Medulla oblongata (tissue), 1 donor: ENCODE measurements around the gene GUCY2D.

Experiments
- DNase-seq: peaks from one replicate; pipeline ENCODE4 v3.0.0-alpha.2; 2015; ENCODE audit errors: extremely low spot score

GUCY2D gene

DNA sequence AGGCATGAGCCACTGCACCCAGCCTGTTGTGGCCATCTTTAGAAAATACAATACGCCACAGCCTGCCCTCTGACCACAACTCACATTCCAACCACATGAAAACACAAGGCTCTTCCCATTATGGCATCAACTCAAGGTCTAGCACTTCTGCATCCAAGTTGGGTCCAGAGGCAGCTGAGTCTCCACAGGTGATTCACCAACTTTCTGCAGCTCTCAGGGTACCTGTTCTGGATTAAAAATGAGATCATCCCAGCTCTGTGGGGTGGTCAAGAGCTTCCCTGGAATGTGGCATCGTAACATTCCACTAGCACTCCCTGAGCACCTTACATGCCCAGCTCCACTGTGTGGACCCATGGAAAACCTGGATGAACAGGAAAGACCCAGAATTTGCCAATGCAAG is 9.9 kb upstream of the GUCY2D start:
- no peak for DNase-seq

DNA sequence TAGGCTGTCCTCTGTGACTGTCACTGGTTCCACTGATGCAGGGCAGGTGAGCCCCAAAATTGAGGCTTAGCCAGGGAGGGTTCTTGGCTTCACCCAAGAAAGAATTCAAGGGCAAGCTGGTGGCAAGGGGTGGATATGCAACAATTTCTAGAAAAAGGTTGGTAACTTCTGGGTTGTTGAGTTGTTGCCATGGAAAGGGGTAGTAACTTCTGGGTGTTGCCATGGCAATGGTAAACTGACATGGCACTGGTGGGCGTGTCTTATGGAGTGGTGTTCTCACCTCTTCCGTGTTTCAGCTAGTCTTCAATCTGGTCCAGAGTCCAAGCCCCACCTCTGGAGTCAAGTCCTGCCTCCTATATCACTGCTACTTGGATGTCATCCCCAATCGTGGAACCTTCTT is 9.5 kb upstream of the GUCY2D start:
- no peak for DNase-seq

GRCh38 chr17:7993972-7994589 is 8.3 kb upstream of the GUCY2D start:
- DNase-seq: no peak

GRCh38 chr17:7995724-7996123 is 6.7 kb upstream of the GUCY2D start:
- no peak for DNase-seq

DNA sequence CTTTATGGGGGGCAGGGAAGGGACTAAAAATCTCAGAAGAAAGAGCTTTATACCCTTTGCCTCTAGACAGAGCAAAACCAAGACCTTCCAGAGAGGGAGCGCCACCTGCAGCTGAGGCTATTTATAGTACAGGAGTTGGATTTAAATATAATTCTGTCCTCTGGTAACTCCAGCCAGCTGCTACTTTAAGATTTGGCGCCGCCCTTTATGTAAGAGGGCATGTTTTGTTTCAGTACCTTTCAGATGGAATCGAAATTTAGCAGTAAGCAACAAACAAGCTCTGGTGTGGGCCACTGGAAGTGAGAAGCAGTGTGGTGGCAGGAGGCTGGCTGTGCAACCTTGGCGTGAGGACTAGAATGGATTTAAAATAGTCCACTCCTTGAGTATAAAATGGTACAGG is 5.2 kb upstream of the GUCY2D start:
- DNase-seq: no peak

- no peak for DNase-seq
Measured at GRCh38 chr17:8002721-8003593, 542 bp downstream of the GUCY2D start.

DNA sequence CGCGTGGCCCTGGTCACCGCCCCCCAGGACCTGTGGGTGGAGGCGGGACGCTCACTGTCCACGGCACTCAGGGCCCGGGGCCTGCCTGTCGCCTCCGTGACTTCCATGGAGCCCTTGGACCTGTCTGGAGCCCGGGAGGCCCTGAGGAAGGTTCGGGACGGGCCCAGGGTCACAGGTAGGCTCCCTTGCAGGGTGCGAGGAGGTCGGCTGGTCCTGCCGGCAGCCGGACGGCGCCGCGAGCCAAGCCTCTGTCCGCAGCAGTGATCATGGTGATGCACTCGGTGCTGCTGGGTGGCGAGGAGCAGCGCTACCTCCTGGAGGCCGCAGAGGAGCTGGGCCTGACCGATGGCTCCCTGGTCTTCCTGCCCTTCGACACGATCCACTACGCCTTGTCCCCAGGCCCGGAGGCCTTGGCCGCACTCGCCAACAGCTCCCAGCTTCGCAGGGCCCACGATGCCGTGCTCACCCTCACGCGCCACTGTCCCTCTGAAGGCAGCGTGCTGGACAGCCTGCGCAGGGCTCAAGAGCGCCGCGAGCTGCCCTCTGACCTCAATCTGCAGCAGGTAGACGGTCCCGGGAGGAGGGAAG is 1.3 kb downstream of the GUCY2D start:
- no peak for DNase-seq

- DNase-seq: no peak
Measured at GRCh38 chr17:8004899-8005298, 2.5 kb downstream of the GUCY2D start.

DNA sequence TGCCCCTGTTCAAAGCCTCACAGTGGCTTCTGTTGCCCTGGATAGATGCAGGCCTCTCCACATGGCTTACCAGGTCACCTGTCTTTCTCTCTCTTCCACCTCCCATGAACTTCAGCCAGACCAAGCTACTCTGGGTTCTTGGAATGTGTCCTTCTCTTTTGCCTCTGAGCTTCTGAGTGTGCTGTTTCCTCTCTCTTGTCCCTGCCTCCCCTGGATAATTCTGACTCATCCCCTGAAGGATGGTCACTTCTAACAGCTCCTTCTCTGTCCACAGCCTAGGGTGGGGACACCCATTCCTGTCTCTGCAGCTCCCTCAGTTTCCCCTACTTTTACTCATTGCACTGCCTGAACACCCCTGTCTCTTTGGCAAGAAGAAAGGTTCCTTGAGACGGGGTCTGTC is 2.9 kb downstream of the GUCY2D start:
- DNase-seq: no peak

DNA sequence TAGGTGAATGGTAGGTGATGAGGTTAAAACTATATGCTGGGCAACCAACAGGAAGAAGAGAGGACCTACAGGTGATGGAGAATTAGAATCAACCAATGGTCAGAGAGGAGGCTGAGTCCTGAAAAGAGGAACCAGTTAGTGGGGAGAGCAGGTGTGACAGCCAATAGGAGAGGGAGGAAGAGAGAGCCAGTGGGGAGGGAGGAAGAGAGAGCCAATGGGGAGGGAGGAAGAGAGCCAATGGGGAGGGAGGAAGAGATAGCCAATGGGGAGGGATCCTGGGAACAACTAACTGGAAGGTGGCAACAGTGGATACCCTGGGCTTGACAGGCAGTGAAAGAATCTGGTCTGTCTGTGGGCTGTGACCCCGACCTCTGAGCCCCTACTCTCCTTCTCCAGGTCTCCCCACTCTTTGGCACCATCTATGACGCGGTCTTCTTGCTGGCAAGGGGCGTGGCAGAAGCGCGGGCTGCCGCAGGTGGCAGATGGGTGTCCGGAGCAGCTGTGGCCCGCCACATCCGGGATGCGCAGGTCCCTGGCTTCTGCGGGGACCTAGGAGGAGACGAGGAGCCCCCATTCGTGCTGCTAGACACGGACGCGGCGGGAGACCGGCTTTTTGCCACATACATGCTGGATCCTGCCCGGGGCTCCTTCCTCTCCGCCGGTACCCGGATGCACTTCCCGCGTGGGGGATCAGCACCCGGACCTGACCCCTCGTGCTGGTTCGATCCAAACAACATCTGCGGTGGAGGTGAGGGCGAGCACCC is 3.7 kb downstream of the GUCY2D start:
- no peak for DNase-seq

DNA sequence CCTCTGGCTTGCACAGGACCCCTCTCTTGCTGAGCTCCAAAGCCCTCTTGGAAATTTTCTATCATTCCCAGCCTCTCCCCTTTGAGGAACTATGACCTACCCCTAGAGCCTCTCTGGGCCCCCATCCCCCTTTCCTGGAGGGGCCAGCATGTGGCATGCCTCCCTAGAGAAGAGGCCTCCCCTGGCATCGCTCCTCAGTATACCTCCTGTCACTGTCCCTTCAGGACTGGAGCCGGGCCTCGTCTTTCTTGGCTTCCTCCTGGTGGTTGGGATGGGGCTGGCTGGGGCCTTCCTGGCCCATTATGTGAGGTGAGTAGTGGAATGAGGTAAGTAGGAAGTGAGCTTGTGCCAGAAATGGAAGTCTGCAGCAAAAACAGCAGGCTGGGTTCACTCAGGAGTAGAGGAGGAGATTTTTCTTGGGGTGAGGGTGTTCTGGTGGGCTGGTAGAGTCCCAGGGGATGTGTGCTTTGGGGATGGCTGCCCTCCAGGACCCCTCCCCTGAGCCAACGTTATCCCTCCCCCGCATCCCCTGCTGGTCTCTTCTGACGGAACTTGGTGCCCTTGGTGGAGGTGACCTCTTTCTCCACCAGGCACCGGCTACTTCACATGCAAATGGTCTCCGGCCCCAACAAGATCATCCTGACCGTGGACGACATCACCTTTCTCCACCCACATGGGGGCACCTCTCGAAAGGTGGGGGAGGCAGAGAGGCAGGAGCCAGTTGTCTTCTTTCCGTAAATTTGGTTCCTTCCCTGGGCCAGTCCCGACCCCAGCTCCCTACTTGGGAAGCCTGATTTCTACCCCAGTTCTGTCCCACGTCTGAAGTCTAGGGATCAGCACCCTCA is 4.6 kb downstream of the GUCY2D start:
- DNase-seq: no peak

GRCh38 chr17:8007836-8008235 is 5.4 kb downstream of the GUCY2D start:
- DNase-seq: no peak

GRCh38 chr17:8012045-8012580 is 9.7 kb downstream of the GUCY2D start:
- no peak for DNase-seq

GRCh38 chr17:8012996-8013640 is 10.7 kb downstream of the GUCY2D start:
- DNase-seq: no peak

- no peak for DNase-seq
Measured at GRCh38 chr17:8013731-8014557, 11.5 kb downstream of the GUCY2D start.

DNA sequence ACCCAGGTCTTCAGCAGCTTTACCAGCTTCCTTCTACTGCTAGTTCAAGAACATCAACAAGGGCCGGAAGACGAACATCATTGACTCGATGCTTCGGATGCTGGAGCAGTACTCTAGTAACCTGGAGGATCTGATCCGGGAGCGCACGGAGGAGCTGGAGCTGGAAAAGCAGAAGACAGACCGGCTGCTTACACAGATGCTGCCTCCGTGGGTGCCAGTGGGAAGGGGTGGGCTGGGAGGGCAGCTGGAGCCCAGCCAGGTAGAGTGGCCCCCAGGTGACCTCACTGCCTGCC is 12.1 kb downstream of the GUCY2D start:
- DNase-seq: no peak

GRCh38 chr17:8015236-8015956 is 13.0 kb downstream of the GUCY2D start:
- DNase-seq: no peak

GRCh38 chr17:8015957-8016631 is 13.7 kb downstream of the GUCY2D start:
- no peak for DNase-seq
